ENCODE results near the gene PRKAR2A.
"Not testable (repeated sequence)": the region's sequence is repeated elsewhere in the genome, so short reads cannot be mapped to it uniquely, and the experiment has no call there.

PRKAR2A gene

DNA sequence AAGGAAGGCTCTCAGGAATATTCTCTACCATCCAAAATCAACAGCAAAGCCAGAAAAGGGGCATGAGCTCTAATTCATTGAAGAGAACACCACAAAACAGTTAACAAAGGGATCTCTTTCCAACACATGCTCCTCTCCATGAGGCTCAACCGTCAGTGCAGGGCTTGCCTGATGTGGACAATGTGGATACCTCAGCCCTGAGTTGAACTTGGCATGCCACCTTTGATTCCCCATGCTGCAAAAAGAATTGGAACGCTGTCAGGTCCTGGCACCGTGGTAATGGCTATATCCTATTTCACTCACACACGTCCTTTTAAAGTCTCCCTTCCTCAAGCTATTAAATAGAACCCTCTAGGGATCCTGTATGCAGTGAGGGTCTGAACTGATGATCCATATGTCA is 100.0 kb downstream of the PRKAR2A start:
- in situ Hi-C loops (cut with HindIII; ENCODE audit: low sequenced_read_pairs) = no loop called here
- no peak overlapping the region for H3K4me3 ChIP-seq (ENCODE audit: low read depth, low read length)

DNA sequence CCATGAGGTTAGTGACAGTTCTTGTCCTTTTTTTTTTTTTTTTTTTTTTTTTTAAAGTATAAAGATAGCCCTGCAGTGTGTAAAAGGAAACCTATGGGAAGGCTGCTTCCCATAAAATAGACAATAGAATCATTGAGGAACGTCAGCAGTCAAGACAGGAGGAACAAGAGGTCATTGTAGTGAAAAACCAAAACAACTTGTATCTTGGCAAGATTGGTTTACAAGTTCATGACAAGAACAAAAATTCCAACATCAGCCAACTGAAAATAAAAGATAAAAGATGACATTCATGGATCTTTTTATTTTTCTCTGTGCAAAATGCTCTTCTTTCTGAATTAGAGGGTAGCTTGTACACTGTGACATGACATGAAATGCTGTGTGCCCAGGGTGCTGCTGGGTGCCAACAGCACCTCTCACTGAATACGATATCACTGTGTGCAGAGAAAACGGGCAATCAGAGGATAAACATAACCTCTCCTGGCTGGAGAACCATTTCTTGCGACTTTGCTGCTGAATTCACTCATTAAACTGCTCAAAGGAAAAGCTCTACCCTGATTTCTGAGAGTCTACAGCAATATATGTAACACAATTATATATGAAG is 100.6 kb downstream of the PRKAR2A start:
- in situ Hi-C loops (cut with HindIII; ENCODE audit: low sequenced_read_pairs) = no loop called here
- no peak for DNase-seq (ENCODE audit: low read depth, low spot score)
- TF ChIP-seq, protein P1, sequence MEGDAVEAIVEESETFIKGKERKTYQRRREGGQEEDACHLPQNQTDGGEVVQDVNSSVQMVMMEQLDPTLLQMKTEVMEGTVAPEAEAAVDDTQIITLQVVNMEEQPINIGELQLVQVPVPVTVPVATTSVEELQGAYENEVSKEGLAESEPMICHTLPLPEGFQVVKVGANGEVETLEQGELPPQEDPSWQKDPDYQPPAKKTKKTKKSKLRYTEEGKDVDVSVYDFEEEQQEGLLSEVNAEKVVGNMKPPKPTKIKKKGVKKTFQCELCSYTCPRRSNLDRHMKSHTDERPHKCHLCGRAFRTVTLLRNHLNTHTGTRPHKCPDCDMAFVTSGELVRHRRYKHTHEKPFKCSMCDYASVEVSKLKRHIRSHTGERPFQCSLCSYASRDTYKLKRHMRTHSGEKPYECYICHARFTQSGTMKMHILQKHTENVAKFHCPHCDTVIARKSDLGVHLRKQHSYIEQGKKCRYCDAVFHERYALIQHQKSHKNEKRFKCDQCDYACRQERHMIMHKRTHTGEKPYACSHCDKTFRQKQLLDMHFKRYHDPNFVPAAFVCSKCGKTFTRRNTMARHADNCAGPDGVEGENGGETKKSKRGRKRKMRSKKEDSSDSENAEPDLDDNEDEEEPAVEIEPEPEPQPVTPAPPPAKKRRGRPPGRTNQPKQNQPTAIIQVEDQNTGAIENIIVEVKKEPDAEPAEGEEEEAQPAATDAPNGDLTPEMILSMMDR (IDR thresholded peaks at IDR 0.05; ENCODE audit: low read depth, low read length) = no peak
- no peak overlapping the region for H3K4me3 ChIP-seq (ENCODE audit: low read depth, low read length)

More for the DNA sequence above, 100.0 kb downstream of the PRKAR2A start:
- no peak for DNase-seq (ENCODE audit: low read depth, low spot score)
- TF ChIP-seq, protein P1 (IDR thresholded peaks at IDR 0.05; ENCODE audit: low read depth, low read length) = no peak

DNA sequence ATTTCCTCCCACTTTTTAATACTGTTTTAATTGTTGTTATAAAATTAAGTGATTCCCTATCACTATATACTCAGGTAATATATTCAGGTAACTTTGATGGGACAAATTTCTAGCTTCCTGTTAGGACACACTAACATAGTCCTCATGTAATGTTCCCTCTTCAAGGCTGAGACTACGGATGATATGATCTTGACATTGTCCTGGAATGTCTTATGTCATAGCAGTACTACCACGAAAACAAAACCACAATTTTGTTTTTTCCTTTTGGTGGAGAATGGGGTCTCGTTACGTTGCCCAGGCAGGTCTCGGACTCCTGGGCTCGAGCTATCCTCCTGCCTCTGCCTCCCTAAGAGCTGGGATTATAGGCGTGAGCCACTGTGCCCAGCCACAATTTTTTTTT is 103.9 kb downstream of the PRKAR2A start:
- H3K4me3 ChIP-seq (ENCODE audit: low read depth, low read length) = no peak overlapping the region
- in situ Hi-C loops (cut with HindIII; ENCODE audit: low sequenced_read_pairs) = no loop called here
- TF ChIP-seq, protein P1 (IDR thresholded peaks at IDR 0.05; ENCODE audit: low read depth, low read length) = no peak
- no peak for DNase-seq (ENCODE audit: low read depth, low spot score)

DNA sequence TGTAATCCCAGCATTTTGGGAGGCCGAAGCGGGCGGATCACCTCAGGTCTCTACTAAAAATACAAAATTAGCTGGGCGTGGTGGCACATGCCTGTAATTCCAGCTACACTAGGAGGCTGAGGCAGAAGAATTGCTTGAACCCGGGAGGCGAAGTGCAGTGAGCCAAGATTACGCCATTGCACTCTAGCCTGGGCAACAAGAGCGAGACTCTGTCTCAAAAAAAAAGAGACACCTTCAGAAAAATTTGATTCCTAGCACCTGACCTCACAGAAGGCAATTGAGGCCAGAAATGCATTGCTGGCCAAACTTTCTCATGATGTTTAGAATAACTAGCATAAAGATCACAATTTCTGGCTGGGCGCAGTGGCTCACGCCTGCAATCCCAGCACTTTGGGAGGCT is 106.4 kb downstream of the PRKAR2A start:
- in situ Hi-C loops (cut with HindIII; ENCODE audit: low sequenced_read_pairs); DNase-seq (ENCODE audit: low read depth, low spot score); H3K4me3 ChIP-seq (ENCODE audit: low read depth, low read length): not testable (repeated sequence)

DNA sequence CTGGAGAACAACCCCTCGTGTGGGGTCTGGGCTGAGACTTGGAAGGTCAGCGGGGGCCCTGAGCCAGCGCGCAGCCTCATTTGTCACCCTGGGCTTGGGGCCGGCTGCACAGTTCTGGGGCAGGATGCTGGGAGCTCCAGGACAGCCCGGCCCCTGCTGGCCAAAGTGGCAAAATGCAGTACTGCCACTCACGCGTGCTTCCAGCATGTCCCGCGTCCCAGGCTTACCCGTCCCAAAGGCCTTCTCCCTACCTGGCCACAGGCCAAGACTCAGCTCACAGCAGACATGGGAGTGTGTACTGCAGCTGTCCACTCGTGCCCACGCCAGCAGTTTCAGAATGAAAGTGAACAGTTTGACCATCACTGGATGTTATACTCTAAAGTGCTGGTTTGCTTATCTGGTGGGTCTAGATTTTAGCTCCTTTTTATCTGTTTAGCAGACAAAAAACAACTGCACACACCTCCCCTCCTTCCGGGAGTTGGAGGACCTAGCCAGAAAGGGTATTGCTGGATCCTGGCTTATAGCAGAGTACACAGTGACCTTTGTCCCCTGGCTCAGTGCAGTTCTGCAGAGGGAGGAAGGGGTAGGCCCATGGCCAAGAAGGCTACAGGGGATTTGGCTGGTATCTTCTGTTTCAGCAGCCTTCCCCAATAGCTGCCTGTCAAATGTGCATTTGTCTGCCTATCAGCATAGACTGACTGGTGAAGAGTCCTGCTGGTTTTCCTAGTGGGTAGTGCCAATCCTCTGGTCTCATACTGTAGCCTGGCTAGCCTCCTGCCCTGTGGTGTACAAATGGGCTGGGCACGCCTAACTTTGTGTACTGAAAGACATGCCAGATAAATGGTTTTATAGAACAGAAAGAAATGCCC is 107.5 kb downstream of the PRKAR2A start:
- in situ Hi-C loops (cut with HindIII; ENCODE audit: low sequenced_read_pairs) = no loop called here
- no peak overlapping the region for H3K4me3 ChIP-seq (ENCODE audit: low read depth, low read length)
- peak; percentile 63 for DNase-seq (ENCODE audit: low read depth, low spot score)
- TF ChIP-seq, protein P1 (IDR thresholded peaks at IDR 0.05; ENCODE audit: low read depth, low read length) = peak; percentile 93

DNA sequence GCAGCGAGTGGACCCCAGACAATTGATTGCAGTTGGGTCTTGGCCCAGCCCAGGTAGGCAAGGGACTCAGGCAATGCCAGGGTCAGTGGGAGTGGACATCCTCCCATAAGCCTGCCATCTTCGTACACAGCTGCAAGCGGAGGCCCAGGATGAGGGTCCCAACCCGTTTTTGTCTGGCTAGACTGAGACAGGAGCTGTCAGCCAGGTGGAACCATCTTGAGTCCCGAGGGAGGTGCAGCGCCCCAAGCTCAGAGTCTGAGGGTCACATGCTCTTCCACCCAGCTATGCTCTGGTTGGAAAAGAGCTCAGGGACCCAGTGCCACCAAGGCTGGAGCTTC is 108.1 kb downstream of the PRKAR2A start:
- DNase-seq (ENCODE audit: low read depth, low spot score) = no peak
- H3K4me3 ChIP-seq (ENCODE audit: low read depth, low read length) = no peak overlapping the region
- in situ Hi-C loops (cut with HindIII; ENCODE audit: low sequenced_read_pairs) = no loop called here
- TF ChIP-seq, protein P1 (IDR thresholded peaks at IDR 0.05; ENCODE audit: low read depth, low read length) = no peak

DNA sequence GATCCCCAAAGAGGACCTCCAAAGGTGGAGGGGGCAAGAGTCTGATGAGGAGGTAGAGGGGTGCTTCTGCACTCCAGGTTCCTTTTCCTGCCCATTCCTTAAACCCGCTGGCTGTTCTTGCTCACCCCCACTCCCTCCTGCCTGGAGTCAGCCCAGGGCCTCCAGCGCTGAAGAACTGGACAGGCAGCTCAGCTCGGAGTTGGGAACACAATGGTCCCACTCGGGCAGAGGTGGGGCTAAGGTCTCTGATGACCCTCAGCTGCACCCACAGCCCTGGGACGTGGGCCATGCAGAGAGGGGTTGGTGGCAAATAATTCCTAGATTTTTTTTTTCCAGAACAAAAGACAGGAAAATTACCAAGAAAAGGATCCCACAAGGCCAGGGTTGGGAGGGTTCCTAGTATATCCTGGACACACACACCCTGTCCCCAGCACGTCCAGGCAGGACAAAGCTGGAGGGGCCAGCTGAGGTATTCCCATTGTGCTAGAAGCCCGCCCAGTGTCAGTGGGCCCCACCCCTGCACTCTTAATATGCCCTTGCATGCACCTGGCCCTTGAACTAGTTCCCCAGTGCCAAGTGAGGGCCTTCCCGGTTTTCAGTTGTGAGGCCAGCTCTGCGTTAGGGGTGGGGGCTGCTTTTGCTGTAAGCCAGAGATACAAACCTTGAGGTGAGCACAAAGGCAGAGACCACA is 108.6 kb downstream of the PRKAR2A start:
- in situ Hi-C loops (cut with HindIII; ENCODE audit: low sequenced_read_pairs) = no loop called here

More for the DNA sequence above, 108.6 kb downstream of the PRKAR2A start:
- TF ChIP-seq, protein P1 (IDR thresholded peaks at IDR 0.05; ENCODE audit: low read depth, low read length) = no peak
- H3K4me3 ChIP-seq (ENCODE audit: low read depth, low read length) = no peak overlapping the region
- no peak for DNase-seq (ENCODE audit: low read depth, low spot score)
